Upper lobe of left lung (tissue), 4 donors: ENCODE measurements around the gene AP3B2.

Experiments
- EP300 ChIP-seq, 4 donors: sonication (generic); formaldehyde crosslinking; IDR thresholded peaks; one replicate each; pipeline ENCODE4 v1.5.1; 2017; ENCODE audit warnings: antibody characterized with exemption in 4 of 4, control low read depth in 2 of 4
- TF ChIP-seq, protein P1 (sequence below), 6 experiments: fragments of 450-650 bp in 4 of 6; fragments of 200-600 bp in 2 of 6; sonication (generic) in 2 of 6; IDR thresholded peaks; one replicate each; pipeline ENCODE4 v1.5.1; 2016 to 2019; ENCODE audit warnings: antibody characterized with exemption in 6 of 6

DNA sequence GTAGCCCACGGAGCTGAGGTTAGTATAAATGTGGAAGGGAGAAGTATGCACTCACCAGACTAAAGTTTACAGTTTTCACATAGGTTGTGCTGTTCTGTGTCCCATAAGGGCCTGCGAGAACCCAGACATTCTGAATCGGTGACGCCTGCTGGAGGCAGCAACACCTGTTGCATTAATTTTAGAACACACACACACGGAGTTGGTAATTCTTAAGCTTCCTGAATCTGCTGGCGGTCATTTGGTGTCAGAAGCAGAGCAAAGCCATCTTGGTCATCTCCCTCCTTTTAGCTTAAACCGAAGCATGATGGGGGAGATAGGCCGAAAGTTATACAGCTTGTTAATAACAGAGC lies 41.1 kb upstream of the AP3B2 start:
- TF ChIP-seq, protein P1, sequence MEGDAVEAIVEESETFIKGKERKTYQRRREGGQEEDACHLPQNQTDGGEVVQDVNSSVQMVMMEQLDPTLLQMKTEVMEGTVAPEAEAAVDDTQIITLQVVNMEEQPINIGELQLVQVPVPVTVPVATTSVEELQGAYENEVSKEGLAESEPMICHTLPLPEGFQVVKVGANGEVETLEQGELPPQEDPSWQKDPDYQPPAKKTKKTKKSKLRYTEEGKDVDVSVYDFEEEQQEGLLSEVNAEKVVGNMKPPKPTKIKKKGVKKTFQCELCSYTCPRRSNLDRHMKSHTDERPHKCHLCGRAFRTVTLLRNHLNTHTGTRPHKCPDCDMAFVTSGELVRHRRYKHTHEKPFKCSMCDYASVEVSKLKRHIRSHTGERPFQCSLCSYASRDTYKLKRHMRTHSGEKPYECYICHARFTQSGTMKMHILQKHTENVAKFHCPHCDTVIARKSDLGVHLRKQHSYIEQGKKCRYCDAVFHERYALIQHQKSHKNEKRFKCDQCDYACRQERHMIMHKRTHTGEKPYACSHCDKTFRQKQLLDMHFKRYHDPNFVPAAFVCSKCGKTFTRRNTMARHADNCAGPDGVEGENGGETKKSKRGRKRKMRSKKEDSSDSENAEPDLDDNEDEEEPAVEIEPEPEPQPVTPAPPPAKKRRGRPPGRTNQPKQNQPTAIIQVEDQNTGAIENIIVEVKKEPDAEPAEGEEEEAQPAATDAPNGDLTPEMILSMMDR (IDR thresholded peaks at IDR 0.05) = no peak
- TF ChIP-seq EP300 (IDR thresholded peaks at IDR 0.05) = no peak
